GM12865 (cell line): ENCODE results near the gene KCND3.

Source experiments
- DNase-seq: peaks from one replicate; pipeline ENCODE4 v3.0.0; 2010; ENCODE audit warnings: low read depth
- H3K4me3 ChIP-seq: 2 replicates; pipeline ENCODE4 v1.5.1; 2011; ENCODE audit warnings: mild to moderate bottlenecking, low read depth, low read length, control low read depth
- CTCF ChIP-seq: IDR thresholded peaks from 2 replicates; pipeline ENCODE4 v1.5.1; 2011; ENCODE audit warnings: low read length, control low read depth, low read depth, inconsistent platforms; ENCODE audit not compliant: insufficient read depth; ENCODE audit errors: missing control alignments

The KCND3 gene

GRCh38 chr1:111734856-111735255 lies 254.6 kb downstream of the KCND3 start:
- no peak for TF ChIP-seq CTCF
- DNase-seq = no peak
- no peak overlapping the region for H3K4me3 ChIP-seq

- TF ChIP-seq CTCF = no peak
- no peak overlapping the region for H3K4me3 ChIP-seq
- no peak for DNase-seq
Observed at GRCh38 chr1:111734426-111734825, 255.0 kb downstream of the KCND3 start.

- no peak overlapping the region for H3K4me3 ChIP-seq
- TF ChIP-seq CTCF = no peak
- no peak for DNase-seq
Observed at GRCh38 chr1:111733992-111734341, 255.5 kb downstream of the KCND3 start.

- TF ChIP-seq CTCF = no peak
- no peak overlapping the region for H3K4me3 ChIP-seq
- no peak for DNase-seq
Observed at GRCh38 chr1:111733183-111733991, 256.1 kb downstream of the KCND3 start.

- no peak for DNase-seq
- TF ChIP-seq CTCF = no peak
- H3K4me3 ChIP-seq = no peak overlapping the region
Observed at GRCh38 chr1:111732718-111733117, 256.8 kb downstream of the KCND3 start.

GRCh38 chr1:111731956-111732355 lies 257.5 kb downstream of the KCND3 start:
- no peak overlapping the region for H3K4me3 ChIP-seq
- no peak for TF ChIP-seq CTCF

GRCh38 chr1:111730706-111731105 lies 258.8 kb downstream of the KCND3 start:
- H3K4me3 ChIP-seq = no peak overlapping the region
- TF ChIP-seq CTCF = no peak
- DNase-seq = no peak

More at GRCh38 chr1:111731956-111732355, 257.5 kb downstream of the KCND3 start:
- no peak for DNase-seq
